ENCODE results near the gene RHOC.

DNA sequence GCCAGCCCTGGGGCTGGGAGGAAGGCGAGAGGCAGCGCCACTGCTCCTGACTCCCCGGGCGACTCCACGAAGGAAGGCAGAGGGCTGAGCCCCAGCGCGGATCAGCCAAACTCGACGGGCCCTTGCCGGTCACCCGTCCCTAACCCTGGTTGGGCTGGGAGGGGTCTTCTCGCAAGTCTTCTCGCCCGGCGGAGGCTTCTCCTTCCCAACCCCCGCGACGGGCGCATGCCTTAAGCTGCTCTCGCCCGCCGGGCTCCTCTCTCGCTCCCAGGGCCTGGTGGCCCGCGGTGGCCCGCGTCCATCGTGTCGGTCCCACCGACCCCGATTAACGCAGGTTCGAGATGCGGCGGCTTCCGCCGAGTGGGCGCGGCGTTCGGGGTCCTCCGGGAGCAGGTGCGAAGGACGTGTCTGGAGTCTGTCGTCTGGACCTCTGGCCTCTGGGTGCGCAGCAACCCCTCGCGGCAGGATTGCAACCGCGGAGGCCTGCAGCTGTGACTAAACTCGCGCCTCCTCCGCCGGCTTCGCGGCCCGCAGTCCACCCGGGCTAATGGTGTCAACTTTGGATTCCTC, 37.2 kb upstream of the RHOC start:
- TF ChIP-seq, protein P1, sequence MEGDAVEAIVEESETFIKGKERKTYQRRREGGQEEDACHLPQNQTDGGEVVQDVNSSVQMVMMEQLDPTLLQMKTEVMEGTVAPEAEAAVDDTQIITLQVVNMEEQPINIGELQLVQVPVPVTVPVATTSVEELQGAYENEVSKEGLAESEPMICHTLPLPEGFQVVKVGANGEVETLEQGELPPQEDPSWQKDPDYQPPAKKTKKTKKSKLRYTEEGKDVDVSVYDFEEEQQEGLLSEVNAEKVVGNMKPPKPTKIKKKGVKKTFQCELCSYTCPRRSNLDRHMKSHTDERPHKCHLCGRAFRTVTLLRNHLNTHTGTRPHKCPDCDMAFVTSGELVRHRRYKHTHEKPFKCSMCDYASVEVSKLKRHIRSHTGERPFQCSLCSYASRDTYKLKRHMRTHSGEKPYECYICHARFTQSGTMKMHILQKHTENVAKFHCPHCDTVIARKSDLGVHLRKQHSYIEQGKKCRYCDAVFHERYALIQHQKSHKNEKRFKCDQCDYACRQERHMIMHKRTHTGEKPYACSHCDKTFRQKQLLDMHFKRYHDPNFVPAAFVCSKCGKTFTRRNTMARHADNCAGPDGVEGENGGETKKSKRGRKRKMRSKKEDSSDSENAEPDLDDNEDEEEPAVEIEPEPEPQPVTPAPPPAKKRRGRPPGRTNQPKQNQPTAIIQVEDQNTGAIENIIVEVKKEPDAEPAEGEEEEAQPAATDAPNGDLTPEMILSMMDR (IDR thresholded peaks at IDR 0.05; ENCODE audit: low read depth, low read length), result no peak
- TF ChIP-seq POLR2A (IDR thresholded peaks at IDR 0.05; ENCODE audit: extremely low read depth, insufficient read length), result no peak
- TF ChIP-seq, protein P2, sequence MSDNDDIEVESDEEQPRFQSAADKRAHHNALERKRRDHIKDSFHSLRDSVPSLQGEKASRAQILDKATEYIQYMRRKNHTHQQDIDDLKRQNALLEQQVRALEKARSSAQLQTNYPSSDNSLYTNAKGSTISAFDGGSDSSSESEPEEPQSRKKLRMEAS (IDR thresholded peaks at IDR 0.05; ENCODE audit: low read depth, low read length), result no peak

Measured in NB4 (cell line).